ENCODE measurements around the gene CENPH. TPM values are rescaled to one million over a fixed set of nuclear protein-coding genes. Genes with fewer than 3 reads are reported as not detected.
"Not testable (repeated sequence)": the region's sequence is repeated elsewhere in the genome, so short reads cannot be mapped to it uniquely, and the experiment has no call there.

CENPH gene
- total RNA-seq, 1 experiment from 2014 or later, result 64.9 TPM

DNA sequence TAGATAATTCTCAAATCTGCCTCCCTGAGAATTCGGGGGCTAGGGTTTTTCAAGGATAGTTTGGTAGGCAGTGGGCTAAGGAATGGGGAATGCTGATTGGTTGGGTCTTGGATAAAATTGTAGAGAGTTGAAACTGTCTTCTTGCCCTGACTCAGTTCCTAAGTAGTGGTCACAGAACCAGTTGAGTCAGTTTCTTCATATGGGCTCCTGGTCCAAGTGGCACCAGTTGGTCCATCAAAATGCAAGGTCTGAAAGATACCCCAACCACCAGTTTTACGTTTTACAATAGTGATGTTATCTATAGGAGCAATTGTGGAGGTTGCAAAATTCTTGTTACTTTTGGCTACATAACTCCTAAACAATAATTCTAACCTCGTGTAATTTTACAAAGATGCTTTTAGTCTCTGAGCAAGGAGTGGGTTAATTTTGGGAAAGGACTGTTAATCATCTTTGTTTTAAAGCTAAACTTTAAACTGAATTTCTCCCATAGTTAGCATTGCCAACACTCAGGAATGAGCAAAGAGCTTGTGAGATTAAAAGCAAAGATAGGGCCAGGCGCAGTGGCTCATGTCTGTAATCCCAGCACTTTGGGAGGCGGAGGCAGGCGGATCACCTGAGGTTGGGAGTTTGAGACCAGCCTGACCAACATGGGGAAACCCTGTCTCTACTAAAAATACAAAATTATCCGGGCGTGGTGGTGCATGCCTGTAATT lies 53.0 kb downstream of the CENPH start:
- Histone ChIP-seq H3K27ac (no peak overlapping the region), H3K36me3 (peaks cover 48% of the 10 kb centered on the region)

DNA sequence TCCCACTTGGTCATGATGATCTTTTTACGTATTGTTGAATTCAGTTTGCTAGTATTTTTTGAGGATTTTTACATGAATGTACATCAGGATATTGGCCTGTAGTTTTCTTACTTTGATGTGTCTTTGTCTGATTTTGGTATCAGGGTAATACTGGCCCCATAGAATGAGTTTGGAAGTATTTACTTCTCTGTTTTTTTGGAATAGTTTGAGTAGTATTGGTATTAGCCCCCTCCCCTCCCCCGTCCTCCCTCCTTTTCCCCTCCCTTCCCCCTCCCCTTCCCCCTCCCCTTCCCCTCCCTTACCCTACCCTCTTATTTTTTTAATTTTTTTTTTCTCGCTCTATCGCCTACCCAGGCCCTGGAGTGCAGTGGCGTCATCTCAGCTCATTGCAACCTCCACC lies 55.6 kb downstream of the CENPH start:
- DNase-seq (ENCODE audit: low read depth in 1 of 2, low spot score in 2 of 2), result no peak
- Histone ChIP-seq H3K27me3 (replicated peaks) (no peaks in the 10 kb centered on the region), H3K36me3 (peaks cover 33% of the 10 kb centered on the region), H3K9me3 (replicated peaks) (no peaks in the 10 kb centered on the region), H3K27ac (no peak overlapping the region), H3K4me3 (no peak overlapping the region), H3K4me1 (replicated peaks) (peaks cover 2% of the 10 kb centered on the region)

More for the DNA sequence above, 53.0 kb downstream of the CENPH start:
- no peak for DNase-seq (ENCODE audit: low read depth in 1 of 2, low spot score in 2 of 2)
- Histone ChIP-seq H3K27me3 (replicated peaks) (no peaks in the 10 kb centered on the region), H3K4me1 (replicated peaks) (peaks cover 26% of the 10 kb centered on the region), H3K9me3 (replicated peaks) (no peaks in the 10 kb centered on the region), H3K4me3 (no peak overlapping the region)

DNA sequence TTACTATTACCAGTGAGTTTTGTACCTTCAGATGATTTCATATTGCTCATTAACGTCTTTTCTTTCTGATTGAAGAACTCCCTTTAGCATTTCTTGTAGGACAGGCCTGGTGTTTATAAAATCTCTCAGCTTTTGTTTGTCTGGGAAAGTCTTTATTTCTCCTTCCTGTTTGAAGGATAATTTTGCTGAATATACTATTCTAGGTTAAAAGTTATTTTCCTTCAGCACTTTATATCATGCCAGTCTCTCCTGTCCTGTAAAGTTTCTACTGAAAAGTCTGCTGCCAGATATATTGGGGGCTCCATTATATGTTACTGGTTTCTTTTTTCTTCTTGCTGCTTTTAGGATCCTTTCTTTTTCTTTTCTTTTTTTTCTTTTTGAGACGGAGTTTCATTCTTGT lies 58.6 kb downstream of the CENPH start:
- H3K4me1 ChIP-seq (replicated peaks), result no peaks in the 10 kb centered on the region
- no peaks in the 10 kb centered on the region for H3K9me3 ChIP-seq (replicated peaks)
- no peaks in the 10 kb centered on the region for H3K27me3 ChIP-seq (replicated peaks)
- peaks cover 19% of the 10 kb centered on the region for H3K36me3 ChIP-seq
- no peak overlapping the region for H3K4me3 ChIP-seq
- DNase-seq (ENCODE audit: low read depth in 1 of 2, low spot score in 2 of 2), result no peak
- no peak overlapping the region for H3K27ac ChIP-seq

DNA sequence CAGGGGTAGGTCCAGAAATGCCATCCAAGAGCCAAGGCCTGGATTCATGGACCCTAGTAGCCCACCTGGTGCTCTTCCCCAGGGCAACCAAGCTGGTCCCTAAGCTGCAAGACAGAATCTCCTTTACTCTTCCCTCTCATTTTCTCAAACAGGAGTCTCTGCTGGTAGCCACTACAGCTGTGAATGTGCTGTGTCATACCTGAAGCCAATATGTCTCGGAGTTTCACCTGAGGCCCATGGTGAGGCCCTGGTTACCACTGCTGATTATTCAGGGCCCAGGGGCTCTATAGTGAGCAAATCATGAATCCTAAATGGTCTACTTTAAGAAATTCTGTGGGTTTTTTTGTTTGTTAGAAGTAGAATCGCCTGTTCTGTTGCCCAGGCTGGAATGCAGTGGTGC lies 61.2 kb downstream of the CENPH start:
- H3K27ac ChIP-seq, result no peak overlapping the region
- H3K27me3 ChIP-seq (replicated peaks), result no peaks in the 10 kb centered on the region
- no peak for DNase-seq (ENCODE audit: low read depth in 1 of 2, low spot score in 2 of 2)
- H3K36me3 ChIP-seq, result peaks cover 23% of the 10 kb centered on the region
- no peak overlapping the region for H3K4me3 ChIP-seq
- no peaks in the 10 kb centered on the region for H3K4me1 ChIP-seq (replicated peaks)
- H3K9me3 ChIP-seq (replicated peaks), result no peaks in the 10 kb centered on the region

DNA sequence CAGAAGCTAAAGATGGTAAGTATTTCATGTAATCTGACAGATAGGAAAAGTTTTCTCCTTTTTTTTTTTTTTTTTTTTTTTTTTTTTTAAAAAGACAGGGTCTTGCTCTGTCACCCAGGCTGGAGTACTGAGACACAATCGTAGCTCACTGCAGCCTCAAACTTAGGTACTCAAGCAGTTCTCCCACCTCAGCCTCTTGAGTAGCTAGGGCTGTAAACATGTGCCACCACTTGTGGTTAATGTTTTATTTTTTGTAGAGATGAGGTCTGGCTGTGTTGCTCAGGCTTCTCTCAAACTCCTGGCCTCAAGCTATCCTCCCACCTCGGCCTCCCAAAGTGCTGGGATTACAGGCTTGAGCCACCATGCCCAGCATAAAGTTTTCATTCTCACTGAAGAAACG lies 63.1 kb downstream of the CENPH start:
- H3K36me3 ChIP-seq, result peaks cover 40% of the 10 kb centered on the region
- no peaks in the 10 kb centered on the region for H3K27me3 ChIP-seq (replicated peaks)
- no peak overlapping the region for H3K4me3 ChIP-seq
- H3K9me3 ChIP-seq (replicated peaks), result no peaks in the 10 kb centered on the region
- no peak for DNase-seq (ENCODE audit: low read depth in 1 of 2, low spot score in 2 of 2)
- H3K27ac ChIP-seq, result no peak overlapping the region
- H3K4me1 ChIP-seq (replicated peaks), result no peaks in the 10 kb centered on the region

DNA sequence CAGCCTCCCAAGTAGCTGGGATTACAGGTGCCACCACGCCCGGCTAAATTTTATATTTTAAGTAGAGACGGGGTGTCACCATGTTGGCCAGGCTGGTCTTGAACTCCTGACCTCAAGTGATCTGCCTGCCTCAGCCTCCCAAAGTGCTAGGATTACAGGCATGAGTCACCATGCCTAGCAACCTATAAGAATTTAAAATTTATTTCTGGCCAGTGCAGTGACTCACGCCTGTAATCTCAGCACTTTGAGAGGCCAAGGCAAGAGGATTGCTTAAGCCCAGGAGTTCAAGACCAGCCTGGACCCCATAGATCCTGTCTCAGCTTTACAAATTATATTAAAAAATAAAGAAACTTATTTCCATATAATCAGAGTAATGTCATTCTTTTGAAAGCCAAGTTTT lies 66.6 kb downstream of the CENPH start:
- DNase-seq (ENCODE audit: low read depth in 1 of 2, low spot score in 2 of 2), result not testable (repeated sequence)

DNA sequence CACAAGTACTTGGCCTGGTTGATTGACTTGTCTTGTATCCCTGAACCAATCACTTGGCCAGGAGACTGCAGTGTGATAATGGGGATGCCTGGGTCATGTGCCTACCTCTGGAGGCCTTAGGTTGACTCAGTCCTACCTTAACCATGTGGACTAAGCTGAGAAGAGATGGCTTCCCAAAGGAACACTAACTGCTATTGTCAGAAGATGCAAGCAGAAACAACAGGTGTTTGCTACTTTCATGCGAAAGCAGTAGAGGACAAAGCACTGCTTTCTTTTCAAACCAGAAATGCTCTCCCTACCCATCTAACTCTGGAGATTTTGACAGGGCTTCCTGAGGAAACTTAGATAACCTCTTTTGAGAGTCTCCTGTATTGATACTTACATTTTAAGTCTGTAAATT lies 68.2 kb downstream of the CENPH start:
- Histone ChIP-seq H3K27me3 (replicated peaks) (no peaks in the 10 kb centered on the region), H3K9me3 (replicated peaks) (no peaks in the 10 kb centered on the region), H3K4me1 (replicated peaks) (no peaks in the 10 kb centered on the region), H3K27ac (no peak overlapping the region), H3K4me3 (no peak overlapping the region), H3K36me3 (peaks cover 80% of the 10 kb centered on the region)
- no peak for DNase-seq (ENCODE audit: low read depth in 1 of 2, low spot score in 2 of 2)

More for the DNA sequence above, 66.6 kb downstream of the CENPH start:
- not testable (repeated sequence) for H3K9me3 ChIP-seq (replicated peaks); H3K4me1 ChIP-seq (replicated peaks); H3K27ac ChIP-seq; H3K4me3 ChIP-seq; H3K27me3 ChIP-seq (replicated peaks)
- H3K36me3 ChIP-seq, result peaks cover 64% of the 10 kb centered on the region

Other genes with a start within 250 kb of the CENPH start
- 82.7 and 86.3 TPM in 2 replicates for gene SLC30A5, start 95.6 kb upstream of the CENPH start, total RNA-seq (2014; rRNA removed; shearing (Covaris generic))
- 295 and 308 TPM in 2 replicates for gene CCNB1, start 22.4 kb upstream of the CENPH start, total RNA-seq (2014; rRNA removed; shearing (Covaris generic))
- gene CDK7, start 45.3 kb downstream of the CENPH start, total RNA-seq (2014; rRNA removed; shearing (Covaris generic)), result 50.0 and 57.6 TPM in 2 replicates
- gene CCDC125, start 143.2 kb downstream of the CENPH start, total RNA-seq (2014; rRNA removed; shearing (Covaris generic)), result 2.4 and 4.4 TPM in 2 replicates
- 65.2 and 65.3 TPM in 2 replicates for gene AK6, start 179.9 kb downstream of the CENPH start, total RNA-seq (2014; rRNA removed; shearing (Covaris generic))
- 114 and 118 TPM in 2 replicates for gene TAF9, start 179.9 kb downstream of the CENPH start, total RNA-seq (2014; rRNA removed; shearing (Covaris generic))
- 27.3 and 30.0 TPM in 2 replicates for gene RAD17, start 180.2 kb downstream of the CENPH start, total RNA-seq (2014; rRNA removed; shearing (Covaris generic))
- gene MARVELD2, start 225.5 kb downstream of the CENPH start, total RNA-seq (2014; rRNA removed; shearing (Covaris generic)), result 0.13 and 0.16 TPM in 2 replicates